ENCODE data around the gene TMBIM4.
A peak's percentile ranks its signal among the peaks of the same experiment; 100 is the strongest.

Gene TMBIM4

GRCh38 chr12:66137937-66138336 is 31.9 kb downstream of the TMBIM4 start:
- no peak for DNase-seq

GRCh38 chr12:66132408-66132807 is 37.4 kb downstream of the TMBIM4 start:
- DNase-seq, result no peak

- DNase-seq, result no peak
Observed at GRCh38 chr12:66131067-66131688, 38.6 kb downstream of the TMBIM4 start.

- DNase-seq, result peak; percentile 68 to 86
Observed at GRCh38 chr12:66130267-66131066, 39.3 kb downstream of the TMBIM4 start, which contains the start of gene LLPH. Gene LLPH, minus strand, starts transcription at chr12:66130750. Its CDS starts 1,644 bp downstream, at chr12:66129106.

- no peak for DNase-seq
Observed at GRCh38 chr12:66129934-66130266, 39.9 kb downstream of the TMBIM4 start.

- no peak for DNase-seq
Observed at GRCh38 chr12:66127650-66128049, 42.1 kb downstream of the TMBIM4 start.

- no peak for DNase-seq
Observed at GRCh38 chr12:66120477-66120876, 49.3 kb downstream of the TMBIM4 start.

- DNase-seq, result no peak
Observed at GRCh38 chr12:66119870-66120241, 49.9 kb downstream of the TMBIM4 start.

- no peak for DNase-seq
Observed at GRCh38 chr12:66119229-66119869, 50.4 kb downstream of the TMBIM4 start.

- DNase-seq, result no peak
Observed at GRCh38 chr12:66118240-66118891, 51.4 kb downstream of the TMBIM4 start.

- no peak for DNase-seq
Observed at GRCh38 chr12:66117242-66117641, 52.6 kb downstream of the TMBIM4 start.

- DNase-seq, result no peak
Observed at GRCh38 chr12:66115071-66115600, 54.7 kb downstream of the TMBIM4 start.

- DNase-seq, result no peak
Observed at GRCh38 chr12:66113471-66113870, 56.3 kb downstream of the TMBIM4 start.

GRCh38 chr12:66111605-66112004 is 58.2 kb downstream of the TMBIM4 start:
- DNase-seq, result no peak

- no peak for DNase-seq
Observed at GRCh38 chr12:66109056-66109455, 60.7 kb downstream of the TMBIM4 start.

GRCh38 chr12:66108386-66108785 is 61.4 kb downstream of the TMBIM4 start:
- DNase-seq, result no peak

- peak; percentile 60 to 86 for DNase-seq
Observed at GRCh38 chr12:66107451-66107915, 62.3 kb downstream of the TMBIM4 start.

GRCh38 chr12:66103016-66103913 is 66.5 kb downstream of the TMBIM4 start:
- DNase-seq, result no peak

- DNase-seq, result no peak
Observed at GRCh38 chr12:66092559-66093269, 77.1 kb downstream of the TMBIM4 start.

GRCh38 chr12:66090157-66090556 is 79.6 kb downstream of the TMBIM4 start:
- no peak for DNase-seq

GRCh38 chr12:66087365-66087943 is 82.3 kb downstream of the TMBIM4 start:
- peak; percentile 34 to 50 for DNase-seq
